Ishikawa (cell line): Measurements from ENCODE around the gene CEND1.

ENCODE experiments used
- CEBPB ChIP-seq: IDR thresholded peaks from 2 replicates; pipeline ENCODE4 v1.6.1; 2012
- CREB1 ChIP-seq: IDR thresholded peaks from 2 replicates; pipeline ENCODE4 v1.6.1; 2012; ENCODE audit warnings: low read depth
- EGR1 ChIP-seq: IDR thresholded peaks from 2 replicates; pipeline ENCODE4 v1.6.1; 2012
- EP300 ChIP-seq: IDR thresholded peaks from 2 replicates; pipeline ENCODE4 v1.6.1; 2012; ENCODE audit warnings: borderline replicate concordance
- NFIC ChIP-seq: IDR thresholded peaks from 2 replicates; pipeline ENCODE4 v1.6.1; 2012
- RAD21 ChIP-seq: IDR thresholded peaks from 2 replicates; pipeline ENCODE4 v1.6.1; 2012; ENCODE audit warnings: low read depth
- TAF1 ChIP-seq: IDR thresholded peaks from 2 replicates; pipeline ENCODE4 v1.6.1; 2012; ENCODE audit warnings: low read depth, mild to moderate bottlenecking
- TCF12 ChIP-seq: IDR thresholded peaks from 2 replicates; pipeline ENCODE4 v1.6.1; 2012; ENCODE audit warnings: low read depth
- TEAD4 ChIP-seq: IDR thresholded peaks from 2 replicates; pipeline ENCODE4 v1.6.1; 2012
- YY1 ChIP-seq: IDR thresholded peaks from 2 replicates; pipeline ENCODE4 v1.6.1; 2012; ENCODE audit warnings: low read depth
- ZBTB7A ChIP-seq: IDR thresholded peaks from 2 replicates; pipeline ENCODE4 v1.6.1; 2012; ENCODE audit warnings: low read depth
- TF ChIP-seq, protein P1 (sequence below): IDR thresholded peaks from 2 replicates; pipeline ENCODE4 v1.6.1; 2012
- TF ChIP-seq, protein P2 (sequence below): IDR thresholded peaks from 2 replicates; pipeline ENCODE4 v1.6.1; 2012; ENCODE audit warnings: low read depth, mild to moderate bottlenecking
- TF ChIP-seq, protein P3 (sequence below): IDR thresholded peaks from 2 replicates; pipeline ENCODE4 v1.6.1; 2012

DNA sequence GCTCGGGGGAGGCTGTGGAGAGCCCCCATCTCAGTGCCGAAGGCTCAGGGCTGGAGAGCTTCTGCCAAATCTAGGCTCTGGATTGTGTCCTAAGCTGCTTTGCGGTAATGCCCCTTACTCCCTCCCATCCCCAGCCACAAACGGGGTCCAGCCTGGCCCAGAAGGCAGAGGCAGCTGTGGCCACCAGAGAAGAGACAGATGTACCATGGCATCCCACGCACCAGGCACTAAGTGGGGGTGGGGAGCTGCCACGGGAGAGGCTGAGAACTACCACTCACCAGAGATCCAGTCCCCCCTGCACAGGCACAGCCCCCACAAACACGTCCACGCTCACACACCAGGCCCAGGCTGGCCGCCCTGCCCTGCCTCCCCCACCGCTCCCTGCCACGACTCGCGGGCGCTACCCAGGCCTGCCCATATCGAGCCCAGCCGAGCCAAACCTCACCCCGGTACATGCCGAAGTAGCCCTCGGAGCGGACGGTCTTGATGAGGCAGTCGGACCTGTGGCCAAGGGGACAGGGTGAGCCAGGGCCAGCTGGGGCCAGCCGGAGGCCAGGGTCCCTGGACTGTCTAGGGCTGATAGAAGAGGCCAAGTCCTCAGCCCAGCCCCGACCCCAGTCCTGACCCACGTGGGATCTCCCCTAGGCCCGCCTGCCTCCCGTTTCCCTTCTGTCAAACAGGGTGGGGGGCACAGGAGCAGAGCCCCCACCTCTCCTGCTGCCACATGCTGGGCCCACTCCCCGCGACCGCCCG, 4.3 kb upstream of the CEND1 start:
- TF ChIP-seq, protein P1, sequence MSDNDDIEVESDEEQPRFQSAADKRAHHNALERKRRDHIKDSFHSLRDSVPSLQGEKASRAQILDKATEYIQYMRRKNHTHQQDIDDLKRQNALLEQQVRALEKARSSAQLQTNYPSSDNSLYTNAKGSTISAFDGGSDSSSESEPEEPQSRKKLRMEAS, result no peak
- TF ChIP-seq EP300 (no peak), RAD21 (no peak), CREB1 (no peak), CEBPB (no peak), YY1 (no peak), TCF12 (no peak), EGR1 (no peak), TAF1 (no peak), NFIC (no peak), ZBTB7A (no peak), TEAD4 (no peak)
- TF ChIP-seq, protein P2, sequence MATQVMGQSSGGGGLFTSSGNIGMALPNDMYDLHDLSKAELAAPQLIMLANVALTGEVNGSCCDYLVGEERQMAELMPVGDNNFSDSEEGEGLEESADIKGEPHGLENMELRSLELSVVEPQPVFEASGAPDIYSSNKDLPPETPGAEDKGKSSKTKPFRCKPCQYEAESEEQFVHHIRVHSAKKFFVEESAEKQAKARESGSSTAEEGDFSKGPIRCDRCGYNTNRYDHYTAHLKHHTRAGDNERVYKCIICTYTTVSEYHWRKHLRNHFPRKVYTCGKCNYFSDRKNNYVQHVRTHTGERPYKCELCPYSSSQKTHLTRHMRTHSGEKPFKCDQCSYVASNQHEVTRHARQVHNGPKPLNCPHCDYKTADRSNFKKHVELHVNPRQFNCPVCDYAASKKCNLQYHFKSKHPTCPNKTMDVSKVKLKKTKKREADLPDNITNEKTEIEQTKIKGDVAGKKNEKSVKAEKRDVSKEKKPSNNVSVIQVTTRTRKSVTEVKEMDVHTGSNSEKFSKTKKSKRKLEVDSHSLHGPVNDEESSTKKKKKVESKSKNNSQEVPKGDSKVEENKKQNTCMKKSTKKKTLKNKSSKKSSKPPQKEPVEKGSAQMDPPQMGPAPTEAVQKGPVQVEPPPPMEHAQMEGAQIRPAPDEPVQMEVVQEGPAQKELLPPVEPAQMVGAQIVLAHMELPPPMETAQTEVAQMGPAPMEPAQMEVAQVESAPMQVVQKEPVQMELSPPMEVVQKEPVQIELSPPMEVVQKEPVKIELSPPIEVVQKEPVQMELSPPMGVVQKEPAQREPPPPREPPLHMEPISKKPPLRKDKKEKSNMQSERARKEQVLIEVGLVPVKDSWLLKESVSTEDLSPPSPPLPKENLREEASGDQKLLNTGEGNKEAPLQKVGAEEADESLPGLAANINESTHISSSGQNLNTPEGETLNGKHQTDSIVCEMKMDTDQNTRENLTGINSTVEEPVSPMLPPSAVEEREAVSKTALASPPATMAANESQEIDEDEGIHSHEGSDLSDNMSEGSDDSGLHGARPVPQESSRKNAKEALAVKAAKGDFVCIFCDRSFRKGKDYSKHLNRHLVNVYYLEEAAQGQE, result no peak
- TF ChIP-seq, protein P3, sequence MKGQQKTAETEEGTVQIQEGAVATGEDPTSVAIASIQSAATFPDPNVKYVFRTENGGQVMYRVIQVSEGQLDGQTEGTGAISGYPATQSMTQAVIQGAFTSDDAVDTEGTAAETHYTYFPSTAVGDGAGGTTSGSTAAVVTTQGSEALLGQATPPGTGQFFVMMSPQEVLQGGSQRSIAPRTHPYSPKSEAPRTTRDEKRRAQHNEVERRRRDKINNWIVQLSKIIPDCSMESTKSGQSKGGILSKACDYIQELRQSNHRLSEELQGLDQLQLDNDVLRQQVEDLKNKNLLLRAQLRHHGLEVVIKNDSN, result no peak
